ENCODE data around the gene KLRC3.
"Not testable (repeated sequence)": the region's sequence is repeated elsewhere in the genome, so short reads cannot be mapped to it uniquely, and the experiment has no call there.

The KLRC3 gene

GRCh38 chr12:10420334-10420733 is at the start of gene KLRC3:
Gene KLRC3 (minus strand): TSS chr12:10420595. CDS start chr12:10420550, 45 bp downstream.
- H3K4me3 Mint-ChIP-seq, DNase-seq, H3K27me3 Mint-ChIP-seq, H3K9me3 Mint-ChIP-seq, H3K36me3 Mint-ChIP-seq, H3K27ac Mint-ChIP-seq, CTCF ChIA-PET, H3K4me1 Mint-ChIP-seq: not testable (repeated sequence)

GRCh38 chr12:10469701-10470100 is 49.3 kb upstream of the KLRC3 start:
- Mint-ChIP-seq H3K36me3 (no peaks in the 10 kb centered on the region), H3K27ac (no peak overlapping the region), H3K4me3 (no peak overlapping the region), H3K9me3 (no peaks in the 10 kb centered on the region), H3K4me1 (no peaks in the 10 kb centered on the region), H3K27me3 (peaks cover 8% of the 10 kb centered on the region)
- CTCF ChIA-PET = no interaction called here
- DNase-seq = no peak

- no peaks in the 10 kb centered on the region for H3K9me3 Mint-ChIP-seq
- no peaks in the 10 kb centered on the region for H3K36me3 Mint-ChIP-seq
- H3K4me1 Mint-ChIP-seq = no peaks in the 10 kb centered on the region
- no peak overlapping the region for H3K27ac Mint-ChIP-seq
- CTCF ChIA-PET = interaction anchor here (0.9 kb wide), 1 partner anchor 9 kb away, joined by 3 read pairs; no protein-coding TSS in a partner anchor
- peaks cover 12% of the 10 kb centered on the region for H3K27me3 Mint-ChIP-seq
- no peak for DNase-seq
- H3K4me3 Mint-ChIP-seq = no peak overlapping the region
Observed at GRCh38 chr12:10466311-10466710, 45.9 kb upstream of the KLRC3 start.

GRCh38 chr12:10457760-10458159 is 37.4 kb upstream of the KLRC3 start:
- H3K4me1 Mint-ChIP-seq = no peaks in the 10 kb centered on the region
- CTCF ChIA-PET = interaction anchor here (0.6 to 0.9 kb wide), 2 partner anchors 9 to 437 kb away, joined by 3 read pairs; no protein-coding TSS in a partner anchor
- no peaks in the 10 kb centered on the region for H3K36me3 Mint-ChIP-seq
- H3K27ac Mint-ChIP-seq = no peak overlapping the region
- no peak for DNase-seq
- no peak overlapping the region for H3K4me3 Mint-ChIP-seq
- peaks cover 18% of the 10 kb centered on the region for H3K9me3 Mint-ChIP-seq
- no peaks in the 10 kb centered on the region for H3K27me3 Mint-ChIP-seq

- Mint-ChIP-seq H3K27me3 (no peaks in the 10 kb centered on the region), H3K27ac (no peak overlapping the region), H3K36me3 (no peaks in the 10 kb centered on the region), H3K4me3 (no peak overlapping the region), H3K4me1 (no peaks in the 10 kb centered on the region), H3K9me3 (peaks cover 18% of the 10 kb centered on the region)
- DNase-seq = no peak
- CTCF ChIA-PET = interaction anchor here (0.9 kb wide), 1 partner anchor 10 kb away, joined by 3 read pairs; no protein-coding TSS in a partner anchor
Observed at GRCh38 chr12:10456856-10457255, 36.5 kb upstream of the KLRC3 start.

- Mint-ChIP-seq H3K27me3 (no peaks in the 10 kb centered on the region), H3K27ac (no peak overlapping the region), H3K4me3 (no peak overlapping the region), H3K4me1 (no peaks in the 10 kb centered on the region), H3K9me3 (peaks cover 18% of the 10 kb centered on the region), H3K36me3 (no peaks in the 10 kb centered on the region)
- DNase-seq = no peak
- CTCF ChIA-PET = interaction anchor here (1.0 kb wide), 1 partner anchor 108 kb away, joined by 3 read pairs; no protein-coding TSS in a partner anchor
Observed at GRCh38 chr12:10455766-10456165, 35.4 kb upstream of the KLRC3 start.

- Mint-ChIP-seq H3K4me3 (no peak overlapping the region), H3K27me3 (no peaks in the 10 kb centered on the region), H3K4me1 (no peaks in the 10 kb centered on the region), H3K36me3 (no peaks in the 10 kb centered on the region), H3K9me3 (peaks cover 18% of the 10 kb centered on the region), H3K27ac (no peak overlapping the region)
- no peak for DNase-seq
- CTCF ChIA-PET = no interaction called here
Observed at GRCh38 chr12:10454531-10454930, 34.1 kb upstream of the KLRC3 start.

- no peaks in the 10 kb centered on the region for H3K4me1 Mint-ChIP-seq
- H3K4me3 Mint-ChIP-seq = no peak within 1 kb of the TSS
- no peak within 1 kb of the TSS for H3K27ac Mint-ChIP-seq
- H3K27me3 Mint-ChIP-seq = no peaks in the 10 kb centered on the region
- H3K9me3 Mint-ChIP-seq = peaks cover 18% of the 10 kb centered on the region
- CTCF ChIA-PET = no interaction called here
- no peak for DNase-seq
- H3K36me3 Mint-ChIP-seq = no peaks in the 10 kb centered on the region
Observed at GRCh38 chr12:10453156-10453555, 32.8 kb upstream of the KLRC3 start, which contains the start of gene KLRC1. Gene KLRC1 (minus strand): TSS chr12:10453377. CDS start chr12:10451156, 2,221 bp downstream.

- no peak for DNase-seq
- H3K27me3 Mint-ChIP-seq = no peaks in the 10 kb centered on the region
- CTCF ChIA-PET = no interaction called here
- H3K9me3 Mint-ChIP-seq = no peaks in the 10 kb centered on the region
- no peaks in the 10 kb centered on the region for H3K36me3 Mint-ChIP-seq
- H3K27ac Mint-ChIP-seq = no peak overlapping the region
- no peaks in the 10 kb centered on the region for H3K4me1 Mint-ChIP-seq
- no peak overlapping the region for H3K4me3 Mint-ChIP-seq
Observed at GRCh38 chr12:10448236-10448635, 27.8 kb upstream of the KLRC3 start.

GRCh38 chr12:10446052-10446451 is 25.7 kb upstream of the KLRC3 start:
- H3K9me3 Mint-ChIP-seq, CTCF ChIA-PET, H3K4me3 Mint-ChIP-seq, H3K27me3 Mint-ChIP-seq, H3K27ac Mint-ChIP-seq, H3K4me1 Mint-ChIP-seq, DNase-seq, H3K36me3 Mint-ChIP-seq: not testable (repeated sequence)

- DNase-seq, H3K4me3 Mint-ChIP-seq, H3K4me1 Mint-ChIP-seq, H3K9me3 Mint-ChIP-seq, CTCF ChIA-PET, H3K36me3 Mint-ChIP-seq, H3K27me3 Mint-ChIP-seq, H3K27ac Mint-ChIP-seq: not testable (repeated sequence)
Observed at GRCh38 chr12:10441144-10441543, 20.7 kb upstream of the KLRC3 start.

GRCh38 chr12:10439608-10440274 is 19.3 kb upstream of the KLRC3 start:
- H3K27ac Mint-ChIP-seq, H3K27me3 Mint-ChIP-seq, H3K9me3 Mint-ChIP-seq, DNase-seq, H3K4me3 Mint-ChIP-seq, H3K4me1 Mint-ChIP-seq, CTCF ChIA-PET, H3K36me3 Mint-ChIP-seq: not testable (repeated sequence)

- H3K4me1 Mint-ChIP-seq, CTCF ChIA-PET, H3K27ac Mint-ChIP-seq, H3K27me3 Mint-ChIP-seq, H3K4me3 Mint-ChIP-seq, DNase-seq, H3K36me3 Mint-ChIP-seq, H3K9me3 Mint-ChIP-seq: not testable (repeated sequence)
Observed at GRCh38 chr12:10437601-10438000, 17.2 kb upstream of the KLRC3 start.

GRCh38 chr12:10435816-10436215 is 15.4 kb upstream of the KLRC3 start, which contains the start of gene KLRC2:
Gene KLRC2 (minus strand): TSS chr12:10436010. CDS start chr12:10435986, 24 bp downstream.
- H3K36me3 Mint-ChIP-seq, H3K4me1 Mint-ChIP-seq, DNase-seq, H3K27me3 Mint-ChIP-seq, H3K9me3 Mint-ChIP-seq, CTCF ChIA-PET, H3K4me3 Mint-ChIP-seq, H3K27ac Mint-ChIP-seq: not testable (repeated sequence)

- DNase-seq, CTCF ChIA-PET, H3K36me3 Mint-ChIP-seq, H3K27me3 Mint-ChIP-seq, H3K9me3 Mint-ChIP-seq, H3K4me1 Mint-ChIP-seq, H3K27ac Mint-ChIP-seq, H3K4me3 Mint-ChIP-seq: not testable (repeated sequence)
Observed at GRCh38 chr12:10430623-10431022, 10.2 kb upstream of the KLRC3 start.
